HG02571 (cell line): Measurements from ENCODE around the gene WWC2.
A peak's percentile ranks its signal among the peaks of the same experiment; 100 is the strongest.

Experiments used
- ATAC-seq: cut with Tn5 transposase; IDR thresholded peaks from one replicate; pipeline ENCODE4 v1.9.1; 2021; ENCODE audit warnings: mild to moderate bottlenecking, moderate library complexity; ENCODE audit not compliant: unreplicated experiment

WWC2 gene

GRCh38 chr4:183098723-183099536 is at the start of gene WWC2:
Gene WWC2 (plus strand): TSS chr4:183099257. CDS start chr4:183099492, 235 bp downstream.
- peak; percentile 66 for ATAC-seq

DNA sequence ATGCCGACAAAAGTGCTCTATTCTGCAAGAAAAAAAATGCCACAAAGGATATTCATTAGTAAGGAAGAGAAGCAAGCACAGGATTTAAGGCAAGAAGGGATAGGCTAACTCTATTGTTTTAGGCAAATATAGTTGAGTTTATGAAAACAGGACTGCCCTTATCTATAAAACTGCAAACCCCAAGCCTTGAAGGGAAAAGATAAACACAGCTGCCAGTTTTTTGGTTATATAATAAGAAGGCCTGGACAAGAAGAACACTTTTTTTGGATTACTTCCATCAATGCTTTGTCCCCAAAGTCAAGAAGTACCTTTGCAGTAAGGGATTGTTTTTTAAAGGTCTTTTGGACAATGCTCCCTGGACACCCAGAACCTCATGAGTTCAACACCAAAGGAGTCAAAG is 45.4 kb upstream of the WWC2 start:
- no peak for ATAC-seq

DNA sequence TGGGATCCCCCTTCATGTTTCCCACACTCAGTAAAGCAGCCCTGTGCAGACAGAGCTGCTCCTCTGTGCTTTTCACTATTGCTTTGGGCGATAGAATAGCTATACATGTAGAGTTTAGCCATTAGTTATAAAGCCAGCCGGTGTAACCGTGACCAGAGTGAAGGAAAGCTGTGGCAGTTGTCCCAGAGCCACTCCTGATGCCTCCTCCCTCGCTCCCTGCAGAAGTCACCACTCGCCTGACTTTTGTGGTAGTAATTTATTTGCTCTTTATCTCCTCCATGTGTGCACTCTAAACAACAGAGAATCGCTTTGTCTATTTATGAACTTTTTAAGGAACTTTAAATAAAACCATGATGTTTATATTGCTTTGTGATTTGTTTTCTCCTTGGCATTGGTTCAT is 41.8 kb upstream of the WWC2 start:
- no peak for ATAC-seq

DNA sequence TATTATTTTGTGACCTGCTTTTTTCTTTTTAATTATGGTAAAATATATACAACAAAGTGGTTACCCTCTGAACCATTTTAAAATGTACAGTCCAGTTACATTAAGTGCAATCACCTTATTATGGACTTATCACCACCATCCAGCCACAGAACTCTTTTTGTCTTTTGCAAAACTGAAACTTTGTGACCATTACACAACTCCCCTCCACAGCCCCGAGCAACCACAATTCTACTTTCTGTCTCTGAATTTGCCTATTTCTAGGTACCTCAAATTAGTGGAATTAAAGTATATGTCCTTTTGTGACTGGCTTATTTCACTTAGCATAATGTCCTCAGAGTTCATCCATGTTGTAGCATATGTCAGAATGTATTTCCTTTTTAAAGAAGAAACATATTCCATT is 39.3 kb upstream of the WWC2 start:
- no peak for ATAC-seq

GRCh38 chr4:183068502-183068901 is 30.6 kb upstream of the WWC2 start:
- no peak for ATAC-seq

DNA sequence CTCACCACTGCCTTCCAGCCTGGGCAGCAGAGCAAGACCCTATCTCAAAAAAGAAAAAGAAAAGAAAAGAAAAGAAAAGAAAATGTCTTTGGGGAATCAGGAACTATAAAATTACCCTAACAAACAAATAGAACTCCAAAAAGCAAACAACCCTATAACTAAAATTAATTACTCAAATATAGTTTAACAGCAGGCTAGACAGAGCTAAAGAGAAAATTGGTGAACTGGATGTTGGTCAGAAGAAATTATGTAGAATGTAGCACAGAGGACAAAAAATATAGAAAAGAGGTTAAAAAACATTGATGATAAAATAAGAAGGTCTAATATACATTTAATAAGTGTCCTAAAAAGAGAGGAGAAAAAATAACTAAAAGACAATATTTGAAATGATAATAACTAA is 27.8 kb upstream of the WWC2 start:
- no peak for ATAC-seq

DNA sequence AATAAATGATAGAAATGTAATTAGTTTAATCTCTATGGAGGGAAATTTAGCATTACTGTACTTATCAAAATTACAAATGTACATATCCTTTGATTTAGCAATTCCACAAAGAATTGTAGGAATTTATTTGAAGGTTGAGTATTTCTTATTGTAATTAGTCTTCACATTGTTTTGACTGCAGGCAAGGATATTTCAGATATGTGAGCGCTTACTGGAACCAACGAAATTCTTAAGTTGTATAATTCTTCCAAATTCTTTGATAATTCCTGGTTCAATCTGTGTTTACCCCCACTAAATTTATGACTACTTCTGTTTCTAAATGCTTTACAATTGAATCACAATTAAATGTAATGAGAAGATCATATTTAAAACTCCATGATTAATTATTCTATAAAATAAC is 26.9 kb upstream of the WWC2 start:
- no peak for ATAC-seq

- ATAC-seq: no peak
Measured at GRCh38 chr4:183073838-183074145, 25.3 kb upstream of the WWC2 start.

DNA sequence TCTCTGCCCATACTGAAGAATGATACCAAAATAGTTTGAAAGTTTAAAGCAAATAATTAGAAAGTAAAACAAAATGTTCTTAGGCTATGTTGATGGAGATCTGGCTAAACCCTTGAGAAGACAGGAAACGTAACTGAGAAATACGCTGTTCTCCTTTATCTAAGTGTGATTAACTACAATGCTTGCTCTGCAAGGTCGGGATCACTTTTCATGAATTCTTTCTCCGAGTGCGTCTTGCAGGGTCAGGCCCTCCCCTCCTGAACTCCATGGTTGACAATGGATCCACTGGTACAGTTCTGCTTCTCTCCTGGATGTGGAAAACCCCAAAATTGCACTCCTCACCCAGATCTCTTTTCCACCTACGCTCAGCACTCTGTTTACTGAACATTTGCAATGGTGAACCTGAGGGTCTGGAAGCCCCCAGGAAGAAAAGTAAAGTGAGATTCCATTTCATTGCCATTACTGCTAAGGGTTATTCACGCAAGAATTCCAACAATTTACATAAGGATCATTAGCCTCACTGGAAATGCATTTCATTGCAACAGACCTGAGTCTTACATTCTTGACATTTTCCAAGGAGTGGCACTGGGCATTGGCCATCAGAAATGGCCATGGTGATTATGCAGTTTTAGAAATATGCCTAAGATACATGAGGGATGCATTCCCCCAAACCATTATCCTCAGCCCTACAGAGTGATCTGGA is 24.6 kb upstream of the WWC2 start:
- ATAC-seq: no peak

- ATAC-seq: no peak
Measured at GRCh38 chr4:183078634-183079033, 20.4 kb upstream of the WWC2 start.

DNA sequence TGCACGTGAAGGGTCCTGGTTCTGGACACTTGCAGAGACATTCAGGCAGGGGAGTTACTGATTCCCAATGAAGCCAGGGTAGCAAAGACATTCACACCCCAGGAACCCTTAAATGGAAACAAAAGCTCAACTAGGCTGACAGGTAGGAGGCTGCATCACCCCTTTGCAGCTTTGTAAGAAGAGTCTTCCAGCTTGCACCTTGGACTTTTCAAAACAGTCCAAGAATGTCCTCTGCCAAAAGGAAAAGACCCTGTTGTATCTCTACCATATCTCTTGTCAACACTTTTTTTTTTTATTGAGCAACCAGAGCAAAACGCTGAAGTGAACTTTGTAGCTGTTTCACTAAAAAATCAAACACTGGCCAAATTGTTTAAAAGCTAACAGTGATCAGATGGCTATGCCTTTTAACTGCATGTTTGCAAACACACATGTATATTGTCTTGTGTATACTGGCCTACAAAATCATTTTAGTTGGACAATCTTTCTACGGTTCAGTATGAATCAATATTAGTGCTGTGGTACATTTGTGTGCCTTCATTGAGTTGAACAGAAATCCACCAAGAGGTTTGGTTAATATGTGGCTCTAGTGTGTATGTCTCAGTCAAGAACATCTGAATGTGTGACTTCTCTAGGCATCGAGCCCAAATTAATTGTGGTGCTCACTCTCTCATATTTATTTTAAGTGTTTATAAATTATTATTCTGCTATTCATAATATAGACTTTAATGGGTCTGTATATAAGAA is 18.5 kb upstream of the WWC2 start:
- ATAC-seq: no peak

DNA sequence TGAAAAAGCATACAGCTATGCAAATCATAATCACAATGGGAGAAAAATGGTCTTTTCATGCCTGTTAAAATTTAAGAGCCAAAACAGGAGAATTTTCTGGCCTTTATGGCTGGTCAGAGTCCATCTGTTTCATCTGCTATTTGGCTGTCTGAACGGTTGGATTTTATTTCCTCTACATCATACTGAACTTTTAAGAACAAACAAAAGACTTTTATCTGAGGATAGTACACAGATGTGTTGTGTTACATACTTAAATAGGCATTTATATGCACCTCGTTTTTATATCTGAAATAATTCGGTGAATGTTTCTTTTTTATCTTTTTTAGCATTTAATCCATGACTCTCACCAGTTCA is 18.0 kb upstream of the WWC2 start:
- no peak for ATAC-seq

DNA sequence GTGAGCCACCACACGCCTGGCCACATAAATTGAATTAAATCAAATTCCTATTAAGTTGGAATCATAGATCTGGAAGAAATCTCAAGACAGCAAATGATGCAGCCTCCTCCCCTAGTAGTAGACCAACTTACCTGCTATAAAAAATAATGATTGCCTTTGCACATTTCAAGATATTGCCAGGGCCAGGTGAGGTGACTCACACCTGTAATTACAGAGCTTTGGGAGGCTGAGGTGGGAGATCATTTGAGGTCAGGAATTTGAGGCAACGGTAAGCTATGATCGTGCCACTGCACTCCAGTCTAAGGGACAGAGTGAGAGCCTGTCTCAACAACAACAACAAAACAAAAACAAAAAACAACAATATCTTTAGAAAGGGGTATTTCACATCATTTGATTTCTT is 17.0 kb upstream of the WWC2 start:
- ATAC-seq: no peak

GRCh38 chr4:183094393-183095198 is 4.5 kb upstream of the WWC2 start:
- ATAC-seq: no peak

GRCh38 chr4:183095199-183095512 is 3.9 kb upstream of the WWC2 start:
- ATAC-seq: no peak

GRCh38 chr4:183096276-183096965 is 2.6 kb upstream of the WWC2 start:
- no peak for ATAC-seq

DNA sequence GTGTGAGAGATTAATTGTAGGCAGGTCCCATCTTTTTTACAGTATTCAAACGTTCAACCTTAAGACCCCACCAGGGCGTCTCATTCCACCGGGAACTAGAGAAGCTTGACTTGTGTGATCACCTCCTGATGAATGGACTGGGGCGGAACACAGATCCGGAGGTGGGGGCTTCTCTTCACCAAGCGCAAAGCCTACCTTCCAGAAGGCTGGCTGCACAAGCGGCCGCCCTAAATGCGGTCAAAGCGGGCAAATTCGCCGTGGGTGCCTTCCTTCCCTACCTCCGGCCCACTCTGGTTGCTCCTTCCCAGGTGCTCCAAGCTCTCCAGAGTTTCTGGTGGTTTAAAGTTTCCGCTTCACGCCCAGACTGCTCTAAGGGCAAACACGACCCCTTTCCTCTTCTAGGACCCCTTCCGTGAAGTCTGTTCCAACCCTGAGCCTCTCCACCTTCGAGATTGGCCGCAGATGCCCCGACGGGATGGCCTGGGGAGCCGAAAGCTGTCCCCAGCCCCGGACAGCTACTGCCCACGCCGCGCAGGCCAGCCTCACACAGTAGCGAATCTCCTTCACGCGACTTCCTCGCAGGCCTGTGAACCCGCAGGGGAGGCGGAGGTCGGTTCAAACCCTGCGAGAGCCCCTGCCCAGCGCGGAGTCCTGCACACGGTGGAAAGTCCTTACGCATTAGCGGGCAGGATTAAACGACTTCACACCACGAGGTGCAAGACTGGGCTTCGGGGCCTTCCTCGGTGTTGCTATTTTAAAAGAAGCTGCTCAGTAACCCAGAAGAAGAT is 1.6 kb upstream of the WWC2 start:
- ATAC-seq: no peak

DNA sequence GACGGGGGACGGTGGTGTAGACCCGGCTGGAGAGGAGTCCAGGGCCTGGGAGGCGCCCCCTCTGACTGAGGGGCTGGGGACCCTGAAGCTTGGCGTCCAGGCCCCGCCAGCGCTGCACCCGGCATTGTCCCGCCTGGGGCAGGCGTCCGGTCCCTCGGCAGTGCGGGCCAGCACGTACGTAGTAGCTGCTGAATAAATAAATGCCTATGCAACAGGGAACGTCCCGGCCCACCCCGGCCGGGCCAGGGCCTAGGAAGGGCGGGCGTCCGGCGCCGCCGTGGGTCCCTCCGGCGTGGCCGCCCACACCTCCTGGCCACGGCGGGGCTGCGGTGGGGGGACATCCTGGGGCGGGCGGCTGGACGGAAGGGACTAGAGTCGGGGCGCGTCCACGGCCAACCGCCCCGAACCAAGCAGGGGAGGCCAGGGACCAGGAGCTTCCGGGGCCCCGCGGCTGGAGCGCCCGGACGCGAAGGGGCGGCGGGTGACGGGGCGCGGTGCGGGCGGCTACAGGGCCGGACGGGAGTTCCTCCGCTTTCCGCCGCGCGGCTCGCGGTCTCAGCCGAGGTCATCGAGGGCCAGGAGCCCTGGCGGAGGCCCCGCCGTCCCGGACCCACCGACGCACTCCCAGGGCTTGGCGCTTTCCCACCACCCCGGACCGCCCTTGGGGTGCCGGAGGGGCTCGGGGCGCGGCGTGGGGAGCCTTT is 886 bp upstream of the WWC2 start:
- ATAC-seq: peak; percentile 25

DNA sequence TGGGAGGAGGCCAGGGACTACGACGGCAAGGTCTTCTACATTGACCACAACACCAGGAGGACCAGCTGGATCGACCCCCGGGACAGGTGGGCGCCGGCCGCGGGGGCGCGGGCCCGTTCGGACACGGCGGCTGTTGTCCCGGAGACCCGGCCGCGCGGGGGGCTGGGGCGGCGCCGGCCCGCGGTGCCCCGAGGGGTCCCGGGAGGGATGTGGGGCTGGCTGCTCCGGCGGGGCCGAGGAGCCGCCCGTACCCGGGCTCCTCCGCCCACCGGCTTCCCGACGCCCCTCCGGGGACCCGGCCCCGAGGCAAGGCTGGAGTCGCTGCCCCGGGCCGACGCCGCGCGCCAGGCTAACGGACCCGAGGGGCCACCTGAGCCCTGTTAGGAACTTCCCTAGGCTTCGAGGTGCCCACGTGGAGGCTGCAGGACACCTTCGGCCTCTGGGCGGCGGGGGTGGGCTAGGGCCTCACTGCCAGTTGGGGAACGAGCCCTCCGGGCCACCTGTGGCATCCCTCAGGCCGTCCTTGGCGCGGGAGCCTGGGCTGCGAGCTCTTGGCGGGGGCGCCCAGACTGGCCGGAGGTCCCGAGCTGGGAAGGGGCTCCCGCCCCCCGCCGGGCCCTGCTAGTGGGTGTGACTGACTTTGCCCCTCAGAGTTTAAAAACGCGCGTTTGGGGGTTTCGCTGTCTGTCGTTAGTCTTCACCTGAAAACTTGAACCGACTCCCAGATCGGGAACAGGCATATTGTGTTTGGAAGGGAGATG is 660 bp downstream of the WWC2 start:
- ATAC-seq: peak; percentile 12
